Body of pancreas (tissue), 4 donors: Measurements from ENCODE around the gene PCDH8. TPM values are rescaled to one million over a fixed set of nuclear protein-coding genes. Genes with fewer than 3 reads are reported as not detected.

Experiments
- ATAC-seq: fragments of 150-250 bp; one replicate; pipeline ENCODE4 v1.9.1; 2016
- DNase-seq, 4 donors: peaks; one replicate each; pipeline ENCODE4 v3.0.0-alpha.2; 2019
- H3K27ac ChIP-seq, 4 donors: fragments of 200-600 bp; sonication (generic); 1 replicate in 3 of 4; 2 replicates in 1 of 4; pipeline versions ENCODE4 v1.5.1 to v1.6.1; 2016 to 2019; ENCODE audit warnings: mild to moderate bottlenecking in 1 of 4, mixed read lengths in 1 of 4, moderate library complexity in 1 of 4
- H3K27me3 ChIP-seq, 2 donors: fragments of 200-600 bp; sonication (generic); one replicate each; pipeline ENCODE4 v1.6.0; 2016; ENCODE audit warnings: mild to moderate bottlenecking in 1 of 2
- H3K36me3 ChIP-seq, 2 donors: fragments of 200-600 bp; sonication (generic); replicated peaks in 1 of 2; 2 replicates each; pipeline ENCODE4 v1.5.1; 2016; ENCODE audit warnings: low read depth in 2 of 2; ENCODE audit not compliant: insufficient read depth in 1 of 2
- H3K4me1 ChIP-seq: fragments of 200-600 bp; sonication (generic); one replicate; pipeline ENCODE4 v1.6.0; 2016
- H3K4me3 ChIP-seq, 2 donors: fragments of 200-600 bp; sonication (generic); 1 replicate in 1 of 2; 2 replicates in 1 of 2; pipeline ENCODE4 v1.5.1; 2016 to 2019
- H3K9me3 ChIP-seq, 3 donors: fragments of 200-600 bp; sonication (generic); 1 replicate in 2 of 3; 2 replicates in 1 of 3; pipeline ENCODE4 v1.5.1; 2016
- POLR2A ChIP-seq, 3 donors: fragments of 450-650 bp; IDR thresholded peaks; one replicate each; pipeline ENCODE4 v1.6.1; 2016; ENCODE audit warnings: antibody characterized with exemption in 3 of 3, mild to moderate bottlenecking in 2 of 3
- WGBS, 2 donors: methylation state at CpG; one replicate each; pipeline ENCODE4 v1.1.5; 2017; 5-methylcytosine and 5-hydroxymethylcytosine counted together
- intact Hi-C: fragments of 100-400 bp; cut with DNase I; formaldehyde crosslinking; loops from one replicate; pipeline ENCODE4 v1.15.1; 2023
- microRNA counts, 2 donors: library from miRNA; unstranded; fragments of <30 nt; microRNA quantifications; one replicate each; lab custom pipeline; 2017
- microRNA-seq, 2 donors: library from miRNA; unstranded; fragments of <30 nt; microRNA quantifications; one replicate each; pipeline ENCODE4, GENCODE V29; 2016; ENCODE audit warnings: borderline number of aligned reads in 2 of 2, borderline replicate concordance in 2 of 2
- small RNA-seq: library from RNA; depleted of rRNA; stranded (forward); fragments of <200 nt; gene quantifications from one replicate; pipeline ENCODE3, GENCODE V24; 2016
- total RNA-seq, 2 donors: library from RNA; depleted of rRNA; stranded (reverse); fragments of >200 nt; gene quantifications; one replicate each; pipeline ENCODE4 v1.1.0, GENCODE V29; 2016
- TF ChIP-seq, protein P1 (sequence below), 7 experiments: fragments of 450-650 bp in 4 of 7; fragments of 200-600 bp in 3 of 7; sonication (generic) in 3 of 7; IDR thresholded peaks; one replicate each; pipeline ENCODE4 v1.5.1; 2016 to 2019; ENCODE audit warnings: antibody characterized with exemption in 7 of 7

Gene PCDH8
- total RNA-seq, 2 donors from 2014 or later: not detected

DNA sequence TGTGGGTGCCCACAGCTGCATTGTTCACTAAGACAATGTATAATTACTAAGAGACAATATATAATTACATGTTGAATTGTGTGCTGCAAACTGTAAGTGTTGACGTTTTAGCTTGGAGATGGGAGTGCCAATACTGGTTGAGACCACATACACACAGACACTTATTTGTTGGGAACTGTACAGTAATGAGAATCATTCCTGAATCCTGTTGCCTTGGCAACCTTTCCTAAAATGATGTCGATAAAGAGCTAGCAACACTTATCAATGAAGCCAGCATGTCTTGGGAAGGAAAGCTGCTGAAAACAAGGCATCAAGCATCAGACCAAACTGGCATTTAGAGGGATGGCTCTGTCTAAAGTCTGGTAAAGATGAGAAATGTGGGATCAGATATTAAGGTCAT, 51.3 kb downstream of the PCDH8 start:
- no peak for DNase-seq
- WGBS, 2 donors: 57 to 61% methylated on average over 2 of the region's 2 CpGs
- Histone ChIP-seq H3K27me3 (no peaks in the 10 kb centered on the region), H3K4me1 (no peaks in the 10 kb centered on the region), H3K36me3 (no peaks in the 10 kb centered on the region), H3K27ac (no peak overlapping the region), H3K4me3 (no peak overlapping the region), H3K9me3 (no peaks in the 10 kb centered on the region)
- no peak for ATAC-seq
- no peak for TF ChIP-seq POLR2A (IDR thresholded peaks at IDR 0.05)
- TF ChIP-seq, protein P1, sequence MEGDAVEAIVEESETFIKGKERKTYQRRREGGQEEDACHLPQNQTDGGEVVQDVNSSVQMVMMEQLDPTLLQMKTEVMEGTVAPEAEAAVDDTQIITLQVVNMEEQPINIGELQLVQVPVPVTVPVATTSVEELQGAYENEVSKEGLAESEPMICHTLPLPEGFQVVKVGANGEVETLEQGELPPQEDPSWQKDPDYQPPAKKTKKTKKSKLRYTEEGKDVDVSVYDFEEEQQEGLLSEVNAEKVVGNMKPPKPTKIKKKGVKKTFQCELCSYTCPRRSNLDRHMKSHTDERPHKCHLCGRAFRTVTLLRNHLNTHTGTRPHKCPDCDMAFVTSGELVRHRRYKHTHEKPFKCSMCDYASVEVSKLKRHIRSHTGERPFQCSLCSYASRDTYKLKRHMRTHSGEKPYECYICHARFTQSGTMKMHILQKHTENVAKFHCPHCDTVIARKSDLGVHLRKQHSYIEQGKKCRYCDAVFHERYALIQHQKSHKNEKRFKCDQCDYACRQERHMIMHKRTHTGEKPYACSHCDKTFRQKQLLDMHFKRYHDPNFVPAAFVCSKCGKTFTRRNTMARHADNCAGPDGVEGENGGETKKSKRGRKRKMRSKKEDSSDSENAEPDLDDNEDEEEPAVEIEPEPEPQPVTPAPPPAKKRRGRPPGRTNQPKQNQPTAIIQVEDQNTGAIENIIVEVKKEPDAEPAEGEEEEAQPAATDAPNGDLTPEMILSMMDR (IDR thresholded peaks at IDR 0.05): no peak
- intact Hi-C loops: no loop called here

DNA sequence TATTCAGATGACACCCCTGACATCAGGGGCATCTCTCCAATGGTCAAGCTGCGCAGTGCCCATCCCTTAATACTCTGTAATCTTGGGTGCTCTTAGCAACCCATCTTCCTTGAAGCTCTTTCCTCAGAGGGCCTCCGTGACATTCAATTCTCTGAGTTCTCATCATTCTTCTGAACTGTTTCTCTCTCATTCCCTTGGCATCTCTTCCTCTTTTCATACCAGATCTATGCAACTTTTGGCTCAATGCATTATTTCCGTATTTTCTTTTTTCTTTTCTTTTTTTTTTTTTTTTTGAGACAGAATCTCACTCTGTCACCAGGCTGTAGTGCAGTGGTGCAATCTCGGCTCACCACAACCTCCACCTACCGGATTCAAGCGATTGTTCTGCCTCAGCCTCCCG, 53.9 kb downstream of the PCDH8 start:
- intact Hi-C loops: no loop called here
- TF ChIP-seq POLR2A (IDR thresholded peaks at IDR 0.05): no peak
- TF ChIP-seq, protein P1 (IDR thresholded peaks at IDR 0.05): no peak
- Histone ChIP-seq H3K4me3 (no peak overlapping the region), H3K36me3 (no peaks in the 10 kb centered on the region), H3K27ac (no peak overlapping the region), H3K4me1 (no peaks in the 10 kb centered on the region), H3K9me3 (no peaks in the 10 kb centered on the region), H3K27me3 (no peaks in the 10 kb centered on the region)
- ATAC-seq (no peak), DNase-seq (no peak)
- WGBS, 2 donors: 82 to 83% methylated on average over 7 of the region's 7 CpGs

DNA sequence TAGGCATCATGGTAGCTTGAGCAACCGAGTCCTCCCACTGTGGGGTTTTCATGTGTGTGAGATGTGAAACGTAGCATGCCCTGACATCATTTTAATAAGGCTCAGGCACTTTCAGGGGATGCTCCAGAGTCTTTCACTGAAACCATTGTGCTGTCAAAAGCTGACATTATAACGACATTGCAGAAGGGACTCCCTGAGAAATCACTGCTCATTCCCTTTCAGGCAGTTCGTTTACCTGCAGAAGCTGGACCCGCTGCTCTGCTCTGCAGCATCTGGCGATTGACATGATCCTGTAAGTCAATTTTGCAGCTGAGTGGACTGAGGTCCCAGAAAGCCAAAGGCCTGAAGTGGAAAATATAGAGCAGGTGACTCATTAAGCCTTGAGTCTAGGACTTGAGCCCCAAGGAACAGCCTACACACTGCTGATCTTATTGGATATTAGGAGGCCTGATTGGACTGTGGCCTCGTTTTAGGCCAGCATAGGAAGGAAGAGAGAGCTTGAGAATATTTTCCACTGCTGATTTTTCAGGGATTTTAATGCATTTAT, 54.9 kb downstream of the PCDH8 start:
- intact Hi-C loops: no loop called here
- 53 to 58% methylated on average over 4 to 7 of the region's 7 CpGs for WGBS, 2 donors
- no peak for DNase-seq
- Histone ChIP-seq H3K4me3 (no peak overlapping the region), H3K27me3 (no peaks in the 10 kb centered on the region), H3K36me3 (no peaks in the 10 kb centered on the region), H3K9me3 (no peaks in the 10 kb centered on the region), H3K4me1 (no peaks in the 10 kb centered on the region), H3K27ac (no peak overlapping the region)
- TF ChIP-seq POLR2A (IDR thresholded peaks at IDR 0.05): no peak
- TF ChIP-seq, protein P1 (IDR thresholded peaks at IDR 0.05): no peak
- ATAC-seq: no peak

MicroRNA genes within 50 kb of the gene (microRNA counts, 767-probe panel; counts per million panel counts)
- 0 to 736 counts per million in 2 donors for microRNA hsa-miR-759 (lab: Ali Mortazavi, UCI)

Small RNA genes within 50 kb of the gene (microRNA-seq; reads per million reads assigned to microRNA genes)
- 0 to 1.3 reads per million in 2 donors for gene MIR759

Small RNA genes within 50 kb of the gene (small RNA-seq; reads per million reads assigned to genes)
- gene MIR759: not detected

Other genes starting within 250 kb of the PCDH8 start
- gene HNRNPA1L2, start 206.2 kb downstream of the PCDH8 start, total RNA-seq: 1 to 10 TPM in 1 of 2 donors, not detected in 1; 3.9 TPM
- gene SUGT1, start 195.8 kb downstream of the PCDH8 start, total RNA-seq: 10 to 100 TPM; 12.5 to 31.4 TPM
- under 1 TPM in 1 of 2 donors, not detected in 1; 0.78 TPM for gene CNMD, start 108.8 kb downstream of the PCDH8 start, total RNA-seq
- 10 to 100 TPM; 51.7 to 55.8 TPM for gene OLFM4, start 180.2 kb upstream of the PCDH8 start, total RNA-seq